NCI-H226 (cell line): ENCODE results near the gene PDE6G.
"Not testable (repeated sequence)": the region's sequence is repeated elsewhere in the genome, so short reads cannot be mapped to it uniquely, and the experiment has no call there.

ENCODE experiments used
- DNase-seq: peaks from one replicate; pipeline ENCODE4 v3.0.0-alpha.2; 2015

The PDE6G gene

GRCh38 chr17:81621494-81622130 lies 34.7 kb downstream of the PDE6G start:
- DNase-seq = no peak

- DNase-seq = not testable (repeated sequence)
Observed at GRCh38 chr17:81618307-81618706, 38.0 kb downstream of the PDE6G start.

- no peak for DNase-seq
Observed at GRCh38 chr17:81616877-81617276, 39.5 kb downstream of the PDE6G start.

DNA sequence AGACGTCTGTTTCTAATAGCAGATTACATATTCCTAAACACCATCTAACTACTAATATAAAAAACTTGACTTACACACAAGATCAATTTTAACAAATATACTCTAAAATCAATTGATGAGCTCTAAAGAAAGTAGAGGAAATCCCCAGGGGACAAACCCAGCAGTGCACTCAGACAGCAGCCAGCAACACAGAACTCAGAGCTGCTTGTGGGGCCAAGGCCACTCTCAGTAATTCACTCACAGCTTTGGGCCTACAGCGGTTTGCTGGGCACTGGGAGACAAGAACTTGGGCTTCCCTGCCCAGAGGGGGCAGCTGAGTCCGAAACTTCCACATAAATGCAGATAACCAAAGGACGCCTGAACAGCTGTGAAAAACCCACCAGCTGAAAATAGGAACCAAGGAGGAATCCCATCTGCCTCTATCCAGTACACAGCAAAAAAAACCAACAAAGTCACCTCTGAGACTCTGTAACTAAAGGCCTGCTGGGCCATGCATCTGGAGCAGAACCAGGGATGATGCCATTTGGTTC lies 40.9 kb downstream of the PDE6G start:
- DNase-seq = no peak

DNA sequence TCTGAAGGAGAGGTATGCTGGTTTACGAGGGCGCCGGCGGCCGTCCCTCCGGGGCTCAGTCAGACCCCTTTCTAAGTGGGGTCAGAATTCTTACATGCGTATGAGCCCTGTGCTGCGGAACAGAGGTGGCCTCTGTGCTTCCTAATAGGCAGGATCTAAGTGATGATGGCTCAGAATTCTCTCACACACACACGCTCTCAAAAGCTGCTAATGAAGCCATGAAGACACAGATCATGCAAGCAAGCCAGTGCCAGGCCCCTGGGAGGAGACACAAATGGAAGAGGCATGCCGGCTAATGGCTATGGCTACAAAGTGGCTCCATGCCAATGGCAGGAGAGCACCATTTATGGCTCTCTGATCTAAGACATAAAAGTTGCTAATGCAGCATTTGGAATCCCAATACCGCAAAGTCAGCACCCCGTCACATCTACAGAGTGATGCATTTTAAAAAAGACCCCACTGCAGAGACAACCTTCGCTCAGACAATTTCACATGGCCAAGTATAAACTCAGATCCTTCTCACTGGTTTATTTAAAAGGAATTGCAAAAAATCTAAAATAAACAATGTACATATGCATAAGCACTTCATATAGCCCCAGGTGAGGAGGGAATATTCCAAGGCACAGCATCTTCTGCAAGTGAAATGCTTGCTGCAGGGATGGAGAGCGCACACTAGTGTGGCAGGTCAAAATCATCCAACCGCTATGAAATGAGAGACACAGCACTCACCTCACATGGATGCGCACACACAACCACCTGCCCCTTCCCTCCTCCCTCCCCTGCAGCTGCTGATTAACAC lies 44.0 kb downstream of the PDE6G start:
- DNase-seq = no peak

DNA sequence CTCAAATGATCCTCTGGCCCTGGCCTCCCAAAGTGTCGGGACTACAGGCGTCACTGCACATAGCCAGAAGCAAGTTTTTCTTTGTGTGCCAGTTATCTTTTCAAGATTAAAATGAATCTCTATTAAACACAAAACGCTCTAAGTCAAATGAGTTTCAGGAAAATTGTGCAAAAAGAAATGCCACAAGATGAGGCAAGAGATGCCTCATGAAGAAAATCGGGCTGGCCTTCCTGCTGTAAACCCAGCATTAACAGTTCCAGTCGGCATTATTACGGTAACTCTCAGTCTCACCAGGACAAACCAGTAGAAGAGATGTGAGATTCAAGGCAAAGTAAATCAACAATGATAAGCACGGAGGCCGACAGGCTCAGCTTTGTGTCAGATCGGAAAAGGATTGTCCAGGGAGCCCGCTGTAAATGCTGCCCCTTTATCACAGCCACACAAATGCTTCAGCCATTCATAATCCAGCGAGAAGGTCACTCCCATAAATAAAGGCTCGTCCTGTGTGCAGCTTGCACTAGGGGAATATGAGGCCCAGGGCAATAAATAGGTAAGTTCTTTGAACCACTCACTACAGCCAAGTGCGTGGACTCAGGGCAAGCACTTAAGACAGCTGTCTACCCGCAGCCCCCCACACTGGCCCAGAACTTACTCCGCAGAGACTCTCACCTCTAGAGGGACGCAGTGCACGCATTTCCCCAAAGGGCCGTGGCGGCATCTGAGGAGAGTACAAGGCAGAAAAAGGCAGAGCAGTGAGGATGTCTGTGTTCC lies 46.6 kb downstream of the PDE6G start:
- no peak for DNase-seq

DNA sequence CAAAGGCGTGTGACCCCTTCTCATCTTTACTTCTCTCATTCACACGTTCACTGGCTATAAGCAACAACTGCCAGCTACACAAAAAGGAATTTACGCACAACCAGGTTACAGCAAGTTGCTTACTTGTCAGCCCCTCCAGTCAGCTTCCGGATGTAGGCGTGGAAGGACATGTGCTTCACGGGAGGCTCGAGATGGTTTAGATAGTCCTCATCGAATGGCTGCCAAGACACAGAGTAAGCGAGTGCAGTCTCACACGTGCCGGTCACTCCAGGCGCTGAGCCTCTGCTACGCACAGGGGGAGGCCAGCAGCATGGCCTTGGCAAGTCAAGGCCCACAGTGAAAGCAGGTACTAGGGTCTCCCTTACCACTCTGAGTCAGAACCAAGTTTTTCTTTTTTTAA lies 47.7 kb downstream of the PDE6G start:
- DNase-seq = no peak

- DNase-seq = no peak
Observed at GRCh38 chr17:81608082-81608481, 48.3 kb downstream of the PDE6G start.

DNA sequence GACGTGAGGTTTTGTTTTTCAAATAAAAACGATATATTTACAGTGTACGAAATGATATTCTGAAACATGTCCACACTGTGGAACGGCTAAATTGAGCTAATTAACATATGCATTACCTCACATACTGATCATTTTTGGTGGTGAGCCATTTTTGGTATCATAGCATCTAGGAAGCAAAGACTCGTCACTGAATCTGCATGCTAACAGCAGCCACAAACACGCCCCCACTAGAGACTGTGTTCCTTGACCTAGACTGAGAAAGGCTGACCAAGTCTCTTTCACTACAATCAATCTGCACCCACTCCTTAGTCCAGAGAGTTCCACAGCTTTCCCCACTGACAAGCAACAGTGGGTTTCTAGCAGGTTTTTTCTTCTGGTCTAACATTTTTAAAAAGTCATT lies 48.9 kb downstream of the PDE6G start:
- DNase-seq = no peak

- no peak for DNase-seq
Observed at GRCh38 chr17:81603846-81604610, 52.3 kb downstream of the PDE6G start.

DNA sequence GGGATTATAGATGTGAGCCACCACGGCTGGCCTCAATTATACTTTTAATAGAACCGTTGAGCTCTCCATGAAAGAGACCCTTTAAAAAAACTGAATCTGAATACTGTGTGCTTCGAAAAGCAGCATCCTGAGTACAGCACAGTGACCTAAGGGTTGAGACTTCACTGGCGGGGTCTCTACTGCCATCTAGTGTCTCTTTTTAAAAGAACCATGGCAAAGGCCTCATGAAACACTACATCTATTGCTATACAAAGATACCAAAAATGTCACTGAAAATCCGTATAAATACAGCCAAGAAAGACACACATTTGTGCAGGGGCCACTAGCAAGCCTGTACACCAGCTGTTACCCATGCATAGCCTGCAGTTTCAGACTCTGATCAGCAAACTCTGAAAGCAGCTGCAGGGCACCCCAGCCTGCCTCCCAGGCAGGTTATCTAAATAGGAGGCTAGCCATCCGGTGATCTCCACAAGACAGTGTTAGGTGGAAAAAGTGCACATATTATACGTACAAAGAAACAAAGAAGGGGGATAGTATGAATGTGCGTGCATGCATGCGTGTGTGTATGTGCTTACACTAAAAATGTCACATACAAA lies 54.7 kb downstream of the PDE6G start:
- DNase-seq = peak; percentile 37
